GM11168 (cell line): ENCODE measurements around the gene TTC24.
"Not testable (repeated sequence)": the region's sequence is repeated elsewhere in the genome, so short reads cannot be mapped to it uniquely, and the experiment has no call there.

Experiments
- in situ Hi-C: fragments of 300-500 bp; cut with MboI; formaldehyde crosslinking; loops from one replicate; pipeline ENCODE4 v1.12.0; 2022; ENCODE audit warnings: low sequenced_read_pairs; ENCODE audit not compliant: unreplicated experiment

Gene TTC24

GRCh38 chr1:156584813-156585212 is 5.3 kb downstream of the TTC24 start:
- in situ Hi-C loops, result no loop called here

DNA sequence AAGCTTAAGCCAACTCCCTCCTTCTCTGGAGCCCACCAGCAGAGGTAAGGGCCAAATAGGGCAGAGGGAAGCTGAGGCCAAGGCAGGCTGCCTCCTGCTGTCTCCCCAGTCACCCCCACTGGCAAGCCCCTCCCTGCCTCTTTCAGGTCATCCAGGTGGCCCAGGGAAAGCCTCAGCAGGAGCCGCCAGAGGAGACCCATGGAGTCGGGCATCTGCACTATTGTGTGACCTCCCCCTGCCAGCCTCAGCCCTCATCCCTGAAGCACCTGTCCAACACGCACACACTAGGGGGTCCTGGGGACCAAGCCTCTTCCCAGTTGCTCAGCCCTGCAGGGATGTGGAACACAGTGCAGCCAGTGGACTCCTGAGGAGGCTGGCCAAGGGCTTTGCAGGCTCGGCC is 6.8 kb downstream of the TTC24 start:
- in situ Hi-C loops, result no loop called here

DNA sequence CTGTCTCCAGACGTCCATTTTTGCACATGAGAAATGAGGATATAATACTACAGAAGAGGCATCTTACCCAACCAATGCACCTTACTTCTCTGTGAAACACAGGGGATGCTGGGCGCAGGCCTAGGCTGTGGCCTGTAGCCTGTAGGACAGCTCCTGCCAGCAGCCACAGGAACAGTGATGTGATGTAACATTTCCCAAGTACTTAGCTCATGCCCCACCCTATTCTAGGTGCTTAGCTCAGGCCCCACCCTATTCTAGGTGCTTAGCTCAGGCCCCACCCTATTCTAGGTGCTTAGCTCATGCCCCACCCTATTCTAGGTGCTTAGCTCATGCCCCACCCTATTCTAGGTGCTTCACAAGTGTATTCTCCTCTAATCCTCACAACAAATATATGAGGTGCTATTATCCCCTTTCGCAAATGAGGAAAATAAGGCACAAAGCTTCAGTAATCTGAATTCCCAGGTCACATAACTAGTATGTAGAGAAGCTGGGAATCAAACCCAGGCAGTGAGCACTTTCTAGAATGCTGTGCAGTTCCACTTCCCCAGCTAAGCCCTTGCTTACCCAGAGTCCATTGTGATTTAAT is 7.5 kb downstream of the TTC24 start:
- in situ Hi-C loops, result no loop called here

GRCh38 chr1:156587927-156588326 is 8.4 kb downstream of the TTC24 start:
- in situ Hi-C loops, result not testable (repeated sequence)

GRCh38 chr1:156589546-156589945 is 10.0 kb downstream of the TTC24 start:
- in situ Hi-C loops, result no loop called here

- in situ Hi-C loops, result no loop called here
Measured at GRCh38 chr1:156590326-156591180, 11.0 kb downstream of the TTC24 start.

GRCh38 chr1:156591181-156591431 is 11.6 kb downstream of the TTC24 start:
- in situ Hi-C loops, result no loop called here

DNA sequence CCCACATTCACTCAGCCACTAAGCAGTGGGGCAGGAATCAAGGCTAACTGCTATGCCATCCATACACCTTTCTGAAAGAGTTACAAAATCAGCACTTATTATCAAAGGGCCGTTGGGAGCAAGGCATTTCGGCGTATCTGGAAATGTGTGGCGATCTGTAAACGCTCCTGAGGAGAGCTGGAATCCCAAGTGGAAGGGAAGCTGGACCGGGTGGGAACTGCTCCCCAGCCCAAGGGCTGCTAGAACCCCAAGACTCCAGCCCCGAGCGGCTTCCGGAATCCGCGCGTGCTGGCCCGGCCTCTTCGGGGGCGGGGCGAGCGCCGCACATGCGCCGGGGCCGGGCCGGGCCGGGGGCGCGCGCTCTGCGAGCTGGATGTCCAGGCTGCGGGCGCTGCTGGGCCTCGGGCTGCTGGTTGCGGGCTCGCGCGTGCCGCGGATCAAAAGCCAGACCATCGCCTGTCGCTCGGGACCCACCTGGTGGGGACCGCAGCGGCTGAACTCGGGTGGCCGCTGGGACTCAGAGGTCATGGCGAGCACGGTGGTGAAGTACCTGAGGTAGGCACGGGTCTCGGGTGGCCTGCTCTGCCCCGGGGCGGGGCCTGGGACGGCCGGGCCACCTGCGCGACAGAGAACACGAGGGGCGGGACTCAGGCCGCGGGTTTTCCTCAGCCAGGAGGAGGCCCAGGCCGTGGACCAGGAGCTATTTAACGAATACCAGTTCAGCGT is 12.1 kb downstream of the TTC24 start, which contains the start of gene NAXE:
Gene NAXE (plus strand): TSS at position 345 of the 726 bp plus-strand sequence. CDS start 29 bp downstream, at position 374.
- in situ Hi-C loops, result no loop called here

GRCh38 chr1:156592158-156592909 is 12.8 kb downstream of the TTC24 start:
- in situ Hi-C loops, result no loop called here

DNA sequence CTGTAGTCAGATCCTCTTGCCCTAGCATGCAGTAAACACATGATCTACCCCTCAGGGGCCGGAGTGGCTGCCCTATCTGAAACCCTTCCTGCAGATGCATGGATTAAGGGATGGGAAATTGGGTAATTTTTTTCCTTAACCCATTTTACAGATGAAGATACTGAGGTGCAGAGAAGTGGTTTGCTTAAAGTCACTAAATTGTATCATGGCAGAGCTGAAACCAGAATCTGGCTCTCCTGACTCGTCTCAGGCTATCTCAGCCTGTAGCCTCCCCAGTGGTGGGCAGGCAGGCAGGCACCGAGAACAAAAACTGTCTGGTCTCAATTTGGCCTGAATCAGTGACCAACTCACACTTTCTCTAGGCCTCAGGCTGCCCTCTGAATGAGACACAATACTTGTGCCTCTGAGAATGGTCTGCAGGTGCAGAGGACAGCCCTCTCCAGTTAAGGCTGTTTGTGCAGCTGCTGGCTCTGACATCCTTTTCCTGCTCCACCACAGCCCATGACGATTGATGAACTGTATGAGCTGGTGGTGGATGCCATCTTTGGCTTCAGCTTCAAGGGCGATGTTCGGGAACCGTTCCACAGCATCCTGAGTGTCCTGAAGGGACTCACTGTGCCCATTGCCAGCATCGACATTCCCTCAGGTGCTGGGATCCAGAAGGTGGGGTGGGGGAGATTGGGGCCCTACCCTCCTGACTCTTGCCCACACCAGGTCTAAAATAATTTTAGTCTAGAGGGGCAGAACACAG is 13.6 kb downstream of the TTC24 start:
- in situ Hi-C loops, result no loop called here

DNA sequence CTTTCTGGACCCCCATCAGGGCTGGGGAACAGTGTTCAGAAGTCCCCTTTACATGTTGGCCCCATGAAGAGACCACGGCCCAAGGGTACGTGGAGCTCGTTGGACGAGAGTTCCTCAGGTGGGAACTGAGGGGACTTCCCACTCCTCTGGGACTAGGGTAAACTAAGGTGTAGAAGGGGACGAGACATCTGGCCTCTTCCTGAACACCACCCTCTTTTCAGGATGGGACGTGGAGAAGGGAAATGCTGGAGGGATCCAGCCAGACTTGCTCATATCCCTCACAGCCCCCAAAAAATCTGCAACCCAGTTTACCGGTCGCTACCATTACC is 14.1 kb downstream of the TTC24 start:
- in situ Hi-C loops, result no loop called here

DNA sequence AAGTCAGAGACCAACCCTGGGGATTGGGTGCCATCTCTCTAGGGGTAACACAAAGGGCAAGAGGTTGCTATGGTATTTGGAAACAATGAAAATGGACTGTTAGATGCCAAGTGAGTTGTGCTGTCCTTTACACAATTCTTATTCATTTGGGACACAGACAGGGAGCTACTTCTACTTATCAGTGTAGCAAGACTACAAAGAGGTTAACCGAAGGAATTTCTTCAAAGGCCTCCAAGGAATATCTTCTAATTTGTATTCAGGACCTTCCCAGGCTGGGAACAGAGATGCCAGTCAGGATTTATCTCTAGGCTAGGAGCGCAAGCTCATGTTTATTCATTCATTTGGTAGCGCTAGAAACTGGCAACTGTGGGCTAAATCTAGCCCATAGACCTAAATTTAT is 14.7 kb downstream of the TTC24 start:
- in situ Hi-C loops, result no loop called here

- in situ Hi-C loops, result no loop called here
Measured at GRCh38 chr1:156595016-156595415, 15.5 kb downstream of the TTC24 start.

DNA sequence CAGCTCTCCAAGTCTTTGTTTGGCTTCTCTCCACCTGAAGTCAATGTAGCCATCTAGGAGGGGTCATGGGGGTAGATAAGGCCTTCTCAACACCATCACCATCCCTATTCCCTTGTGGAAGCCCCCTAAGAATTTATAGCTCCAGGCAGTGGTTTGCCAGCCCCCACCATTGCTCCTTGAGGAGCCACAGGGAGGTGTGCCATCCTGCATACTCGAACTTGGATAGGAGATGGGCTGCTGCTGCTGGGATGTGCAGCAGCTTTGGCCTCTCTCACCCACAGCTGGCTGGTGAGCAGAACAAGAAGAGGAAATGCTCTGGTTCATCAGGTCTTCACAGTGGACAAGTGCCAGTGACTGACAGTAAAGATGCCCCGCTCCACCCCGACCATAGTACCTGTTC is 16.9 kb downstream of the TTC24 start:
- in situ Hi-C loops, result no loop called here

GRCh38 chr1:156598125-156598524 is 18.6 kb downstream of the TTC24 start:
- in situ Hi-C loops, result no loop called here

DNA sequence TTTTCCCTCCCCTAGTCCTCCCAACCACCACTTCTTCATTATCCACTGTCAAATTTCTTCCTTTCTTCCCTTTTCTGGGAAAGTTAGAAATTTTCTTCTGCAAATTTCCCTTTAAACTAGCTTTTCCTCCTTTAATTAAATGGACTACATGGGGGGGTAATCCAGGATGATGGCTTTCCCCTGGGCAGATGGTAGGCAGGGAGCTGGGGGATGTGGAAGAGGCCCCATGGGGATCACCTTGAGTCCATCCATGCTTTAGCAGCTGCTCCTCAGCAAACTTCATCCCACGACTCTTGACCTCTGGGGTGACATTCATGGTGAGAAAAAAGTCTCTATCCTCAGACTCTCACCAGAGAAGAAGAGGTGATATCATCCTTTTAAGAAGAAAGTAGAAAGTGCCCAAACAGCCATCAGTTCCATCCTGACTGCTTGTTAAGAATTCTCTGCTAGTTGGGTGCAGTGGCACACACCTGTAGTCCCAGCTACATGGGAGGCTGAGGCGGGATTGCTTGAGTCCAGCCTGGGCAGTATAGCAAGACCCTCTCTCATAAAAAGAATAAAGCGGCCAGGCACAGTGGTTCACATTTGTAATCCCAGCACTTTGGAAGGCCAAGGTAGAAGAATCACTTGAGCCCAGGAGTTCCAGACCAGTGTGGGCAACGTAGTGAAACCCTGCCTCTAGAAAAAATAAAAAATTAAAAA is 19.4 kb downstream of the TTC24 start:
- in situ Hi-C loops, result no loop called here

DNA sequence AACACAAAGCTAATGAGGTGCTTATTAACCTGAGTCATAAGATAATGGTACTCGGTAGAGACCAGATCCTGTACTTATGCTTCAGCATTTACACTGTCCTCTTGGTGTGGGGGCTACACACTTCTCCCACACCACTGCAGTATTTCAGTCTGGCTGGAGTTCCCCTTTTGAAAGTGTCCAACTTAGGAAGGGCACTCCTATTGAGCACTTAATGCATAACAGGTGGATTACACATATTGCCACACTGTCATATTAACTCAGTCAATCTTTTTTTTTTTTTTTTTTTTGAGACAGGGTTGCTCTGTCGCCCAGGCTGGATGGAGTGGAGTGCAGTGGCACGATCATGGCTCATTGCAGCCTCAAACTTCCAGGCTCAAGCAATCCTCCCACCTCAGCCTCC is 20.3 kb downstream of the TTC24 start:
- in situ Hi-C loops, result no loop called here

DNA sequence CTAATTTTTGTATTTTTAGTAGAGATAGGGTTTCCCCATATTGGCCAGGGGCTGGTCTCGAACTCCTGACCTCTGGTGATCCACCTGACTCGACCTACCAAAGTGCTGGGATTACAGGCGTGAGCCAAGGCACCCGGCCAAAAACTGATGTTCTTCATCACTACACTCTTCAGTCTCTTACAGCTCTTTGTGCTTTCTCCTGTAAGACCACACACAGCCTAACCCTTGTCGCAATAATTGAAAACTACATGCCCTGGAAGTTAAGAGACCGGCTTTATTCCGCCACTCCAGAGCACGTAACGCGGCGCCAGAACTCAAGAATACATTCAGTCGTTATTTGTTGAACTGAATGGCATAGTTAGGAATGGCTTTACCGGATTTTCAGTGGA is 21.2 kb downstream of the TTC24 start:
- in situ Hi-C loops, result no loop called here

DNA sequence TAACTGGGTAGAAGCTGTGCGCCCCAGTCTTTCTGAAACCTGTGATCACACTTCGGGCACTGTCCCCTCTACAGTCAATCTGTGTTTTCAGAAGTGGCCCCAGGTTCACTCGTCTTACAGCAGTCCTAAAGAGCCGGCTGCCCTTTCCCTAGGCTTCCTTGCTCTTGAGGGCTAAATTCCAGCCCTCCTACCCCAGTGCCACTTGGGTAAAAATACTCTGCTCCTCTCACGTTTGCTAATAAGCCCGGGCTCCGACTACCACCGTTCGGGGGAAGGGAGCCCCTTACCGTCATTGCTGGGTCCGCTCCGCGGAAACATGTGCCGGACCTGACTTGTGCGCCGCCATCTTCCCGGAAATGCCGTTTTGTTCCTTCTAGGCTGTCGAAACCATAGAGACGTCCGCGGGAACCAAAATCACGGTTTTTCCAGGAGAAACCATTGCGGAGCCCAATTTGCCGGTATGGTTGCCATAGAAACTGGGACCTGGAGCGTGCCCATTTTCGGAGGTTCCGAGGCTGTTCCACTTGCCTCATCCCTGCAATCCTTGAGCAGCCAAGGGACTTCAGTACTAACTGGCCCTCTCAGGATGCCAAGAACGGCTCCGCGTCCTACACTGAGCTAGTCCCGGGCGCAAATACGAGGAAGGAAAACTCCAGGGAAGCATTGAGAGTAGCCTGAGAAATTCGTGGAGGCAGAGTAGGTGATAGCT is 21.8 kb downstream of the TTC24 start, which contains the start of gene GPATCH4:
Gene GPATCH4 (minus strand): TSS at position 358 of the 709 bp plus-strand sequence.
- in situ Hi-C loops, result no loop called here
